GM21526 (cell line): ENCODE data around the gene MB.

Source experiments
- ATAC-seq: cut with Tn5 transposase; IDR thresholded peaks from one replicate; pipeline ENCODE4 v1.9.1; 2021; ENCODE audit warnings: moderate library complexity; ENCODE audit not compliant: unreplicated experiment, low FRiP score

The MB gene

GRCh38 chr22:35598396-35598710 is 18.8 kb downstream of the MB start:
- ATAC-seq = no peak

GRCh38 chr22:35597692-35598395 is 19.3 kb downstream of the MB start:
- ATAC-seq = no peak

- ATAC-seq = no peak
Observed at GRCh38 chr22:35596821-35597220, 20.3 kb downstream of the MB start.

GRCh38 chr22:35594686-35595085 is 22.4 kb downstream of the MB start:
- no peak for ATAC-seq

GRCh38 chr22:35593891-35594470 is 23.1 kb downstream of the MB start:
- ATAC-seq = no peak

GRCh38 chr22:35593071-35593890 is 23.8 kb downstream of the MB start:
- no peak for ATAC-seq

GRCh38 chr22:35592418-35592967 is 24.6 kb downstream of the MB start:
- no peak for ATAC-seq

GRCh38 chr22:35591714-35592417 is 25.3 kb downstream of the MB start:
- ATAC-seq = no peak

GRCh38 chr22:35590634-35591295 is 26.4 kb downstream of the MB start:
- no peak for ATAC-seq

- ATAC-seq = no peak
Observed at GRCh38 chr22:35589756-35590093, 27.4 kb downstream of the MB start.

GRCh38 chr22:35589071-35589755 is 27.9 kb downstream of the MB start:
- ATAC-seq = no peak

GRCh38 chr22:35587896-35588295 is 29.2 kb downstream of the MB start:
- no peak for ATAC-seq

- ATAC-seq = no peak
Observed at GRCh38 chr22:35587447-35587870, 29.7 kb downstream of the MB start.

GRCh38 chr22:35586771-35587170 is 30.4 kb downstream of the MB start:
- ATAC-seq = no peak

GRCh38 chr22:35582861-35583670 is 34.1 kb downstream of the MB start:
- ATAC-seq = no peak

GRCh38 chr22:35582218-35582860 is 34.8 kb downstream of the MB start:
- no peak for ATAC-seq

GRCh38 chr22:35581023-35581413 is 36.1 kb downstream of the MB start:
- ATAC-seq = no peak

GRCh38 chr22:35580351-35581022 is 36.6 kb downstream of the MB start:
- no peak for ATAC-seq
